ENCODE measurements around the gene TENM4. TPM values are rescaled to one million over a fixed set of nuclear protein-coding genes. Genes with fewer than 3 reads are reported as not detected.
"Not testable (repeated sequence)": the region's sequence is repeated elsewhere in the genome, so short reads cannot be mapped to it uniquely, and the experiment has no call there.

Gene TENM4
- total RNA-seq, 1 donor from 2014 or later, result 3.8 TPM

GRCh38 chr11:78638704-78639380 lies 802.0 kb downstream of the TENM4 start:
- no peak overlapping the region for H3K27ac Mint-ChIP-seq (ENCODE audit: unreplicated experiment)
- H3K4me1 Mint-ChIP-seq (ENCODE audit: low read depth), result peaks cover 9% of the 10 kb centered on the region
- peaks cover 8% of the 10 kb centered on the region for H3K9me3 Mint-ChIP-seq (ENCODE audit: low read depth)
- H3K27me3 Mint-ChIP-seq (ENCODE audit: low read depth), result peaks cover 2% of the 10 kb centered on the region
- DNase-seq (ENCODE audit: low spot score), result no peak
- no peaks in the 10 kb centered on the region for H3K36me3 Mint-ChIP-seq (ENCODE audit: low read depth)
- no peak overlapping the region for H3K4me3 Mint-ChIP-seq (ENCODE audit: unreplicated experiment)
- TF ChIP-seq CTCF (IDR thresholded peaks at IDR 0.05), result no peak

DNA sequence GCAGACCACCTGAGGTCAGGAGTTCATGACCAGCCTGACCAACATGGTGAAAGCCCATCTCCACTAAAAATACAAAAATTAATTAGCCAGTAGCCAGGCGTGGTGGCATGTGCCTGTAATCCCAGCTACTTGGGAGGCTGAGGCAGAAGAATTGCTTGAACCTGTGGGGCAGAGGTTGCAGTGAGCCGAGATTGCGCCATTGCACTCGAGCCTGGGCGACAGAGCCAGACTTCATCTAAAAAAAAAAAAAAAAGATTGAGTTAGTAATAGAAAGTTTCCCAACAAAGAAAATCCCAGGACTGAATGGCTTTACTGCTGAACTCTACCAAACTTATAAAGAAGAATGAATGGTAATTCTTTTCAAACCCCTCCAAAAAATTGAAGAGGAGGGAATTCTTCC lies 803.3 kb downstream of the TENM4 start:
- not testable (repeated sequence) for H3K9me3 Mint-ChIP-seq (ENCODE audit: low read depth); DNase-seq (ENCODE audit: low spot score); H3K27me3 Mint-ChIP-seq (ENCODE audit: low read depth); H3K27ac Mint-ChIP-seq (ENCODE audit: unreplicated experiment); H3K4me1 Mint-ChIP-seq (ENCODE audit: low read depth); H3K4me3 Mint-ChIP-seq (ENCODE audit: unreplicated experiment); H3K36me3 Mint-ChIP-seq (ENCODE audit: low read depth)

DNA sequence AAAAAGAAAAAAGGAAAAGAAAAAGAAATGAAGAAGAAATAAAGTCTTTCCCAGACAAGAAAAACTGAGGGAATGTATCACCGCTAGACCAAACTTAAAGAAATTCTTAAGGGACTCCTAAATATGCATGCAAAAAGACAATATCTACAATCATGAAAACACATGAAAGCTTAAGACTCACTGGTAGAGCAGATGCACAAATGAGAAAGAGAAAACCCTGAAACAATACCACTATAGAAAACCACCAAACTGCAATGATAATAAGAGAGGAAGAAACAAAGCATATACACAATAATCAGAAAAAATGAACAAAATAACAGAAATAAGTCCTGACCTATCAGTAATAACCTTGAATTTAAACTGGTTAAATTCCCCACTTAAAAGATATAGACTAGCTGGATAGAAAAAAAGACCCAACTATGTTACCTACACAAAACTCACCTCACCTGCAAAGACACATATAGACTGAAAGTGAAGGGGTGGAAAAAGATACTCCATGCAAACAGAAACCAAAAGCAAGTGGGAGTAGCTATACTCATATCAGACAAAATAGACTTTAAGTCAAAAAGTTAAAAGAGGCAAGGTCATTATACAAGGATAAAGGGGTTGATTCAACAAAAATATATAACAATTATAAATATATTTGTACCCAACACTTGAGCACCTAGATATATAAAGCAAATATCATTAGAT lies 804.9 kb downstream of the TENM4 start:
- no peak overlapping the region for H3K27ac Mint-ChIP-seq (ENCODE audit: unreplicated experiment)
- H3K27me3 Mint-ChIP-seq (ENCODE audit: low read depth), result peaks cover 2% of the 10 kb centered on the region
- no peaks in the 10 kb centered on the region for H3K36me3 Mint-ChIP-seq (ENCODE audit: low read depth)
- TF ChIP-seq CTCF (IDR thresholded peaks at IDR 0.05), result no peak
- DNase-seq (ENCODE audit: low spot score), result no peak
- H3K9me3 Mint-ChIP-seq (ENCODE audit: low read depth), result peaks cover 10% of the 10 kb centered on the region
- no peaks in the 10 kb centered on the region for H3K4me1 Mint-ChIP-seq (ENCODE audit: low read depth)
- no peak overlapping the region for H3K4me3 Mint-ChIP-seq (ENCODE audit: unreplicated experiment)

- no peak for DNase-seq (ENCODE audit: low spot score)
- Mint-ChIP-seq H3K4me3 (ENCODE audit: unreplicated experiment) (no peak overlapping the region), H3K27me3 (ENCODE audit: low read depth) (peaks cover 2% of the 10 kb centered on the region), H3K4me1 (ENCODE audit: low read depth) (no peaks in the 10 kb centered on the region), H3K36me3 (ENCODE audit: low read depth) (peaks cover 9% of the 10 kb centered on the region), H3K9me3 (ENCODE audit: low read depth) (peaks cover 26% of the 10 kb centered on the region), H3K27ac (ENCODE audit: unreplicated experiment) (no peak overlapping the region)
- TF ChIP-seq CTCF (IDR thresholded peaks at IDR 0.05), result no peak
Observed at GRCh38 chr11:78633516-78634310, 807.1 kb downstream of the TENM4 start.

GRCh38 chr11:78630561-78631303 lies 810.1 kb downstream of the TENM4 start:
- H3K27me3 Mint-ChIP-seq (ENCODE audit: low read depth), result peaks cover 7% of the 10 kb centered on the region
- peaks cover 44% of the 10 kb centered on the region for H3K9me3 Mint-ChIP-seq (ENCODE audit: low read depth)
- no peak overlapping the region for H3K27ac Mint-ChIP-seq (ENCODE audit: unreplicated experiment)
- TF ChIP-seq CTCF (IDR thresholded peaks at IDR 0.05), result no peak
- no peak overlapping the region for H3K4me3 Mint-ChIP-seq (ENCODE audit: unreplicated experiment)
- DNase-seq (ENCODE audit: low spot score), result no peak
- H3K36me3 Mint-ChIP-seq (ENCODE audit: low read depth), result peaks cover 15% of the 10 kb centered on the region
- no peaks in the 10 kb centered on the region for H3K4me1 Mint-ChIP-seq (ENCODE audit: low read depth)

Measured in chondrocyte (in vitro differentiated cells).